ENCODE data around the gene B3GNT3.

GRCh38 chr19:17787274-17787913 is 7.5 kb upstream of the B3GNT3 start:
- TF ChIP-seq POLR2A (IDR thresholded peaks at IDR 0.05) (no peak), CTCF (IDR thresholded peaks at IDR 0.05) (no peak)
